Keratinocyte (primary cell): ENCODE results near the gene REV3L. TPM values are rescaled to one million over a fixed set of nuclear protein-coding genes. Genes with fewer than 3 reads are reported as not detected.

Experiments used
- DNase-seq: peaks from one replicate; pipeline ENCODE4 v3.0.0-alpha.2; 2011; ENCODE audit warnings: low read depth, missing footprints, low spot score
- FAIRE-seq: peaks from 2 replicates; lab custom pipeline; 2011; peaks lifted over from hg19 to GRCh38; lab: Jason Lieb, UNC
- H2AFZ ChIP-seq: 2 replicates; pipeline ENCODE4 v1.6.0; 2012; ENCODE audit warnings: low read length, control low read depth, inconsistent platforms; ENCODE audit not compliant: control insufficient read depth
- H3K27ac ChIP-seq: 2 replicates; pipeline ENCODE4 v1.5.1; 2011; ENCODE audit warnings: low read length; ENCODE audit not compliant: control insufficient read depth, insufficient read depth
- H3K27me3 ChIP-seq: 3 replicates; pipeline ENCODE4 v1.6.0; 2011; ENCODE audit warnings: low read length; ENCODE audit not compliant: control insufficient read depth, insufficient read depth; ENCODE audit errors: extremely low read depth
- H3K36me3 ChIP-seq, 2 experiments: 2 replicates in 1 of 2; 3 replicates in 1 of 2; pipeline ENCODE4 v1.5.1; 2011; ENCODE audit warnings: low read length in 2 of 2, mild to moderate bottlenecking in 1 of 2; ENCODE audit not compliant: control insufficient read depth in 2 of 2, insufficient read depth in 2 of 2; ENCODE audit errors: extremely low read depth in 1 of 2
- H3K4me1 ChIP-seq: 3 replicates; pipeline ENCODE4 v1.5.1; 2011; ENCODE audit warnings: low read length; ENCODE audit not compliant: control insufficient read depth, insufficient read depth; ENCODE audit errors: extremely low read depth
- H3K4me2 ChIP-seq: 3 replicates; pipeline ENCODE4 v1.6.0; 2011; ENCODE audit warnings: low read depth, low read length; ENCODE audit not compliant: control insufficient read depth, insufficient read depth; ENCODE audit errors: extremely low read depth
- H3K4me3 ChIP-seq, 3 experiments: fragments of 200-600 bp in 1 of 3; sonication (generic) in 1 of 3; 2 replicates in 2 of 3; 3 replicates in 1 of 3; pipeline ENCODE4 v1.5.1; 2011 to 2016; ENCODE audit warnings: low read length in 3 of 3, mild to moderate bottlenecking in 3 of 3, control low read depth in 2 of 3, inconsistent platforms in 1 of 3, low read depth in 1 of 3, mixed read lengths in 1 of 3, mixed run types in 1 of 3, moderate library complexity in 1 of 3; ENCODE audit not compliant: control insufficient read depth in 2 of 3, insufficient read depth in 2 of 3; ENCODE audit errors: extremely low read depth in 1 of 3
- H3K79me2 ChIP-seq: 2 replicates; pipeline ENCODE4 v1.6.0; 2012; ENCODE audit warnings: low read length; ENCODE audit not compliant: control insufficient read depth, insufficient read depth
- H3K9ac ChIP-seq: 3 replicates; pipeline ENCODE4 v1.6.0; 2011; ENCODE audit warnings: low read length; ENCODE audit not compliant: control insufficient read depth, insufficient read depth; ENCODE audit errors: extremely low read depth
- H3K9me1 ChIP-seq: 3 replicates; pipeline ENCODE4 v1.6.0; 2011; ENCODE audit warnings: low read length; ENCODE audit not compliant: control insufficient read depth, insufficient read depth; ENCODE audit errors: extremely low read depth
- H3K9me3 ChIP-seq: 2 replicates; pipeline ENCODE4 v1.5.1; 2012; ENCODE audit warnings: low read depth, low read length; ENCODE audit not compliant: control insufficient read depth
- H4K20me1 ChIP-seq: 3 replicates; pipeline ENCODE4 v1.6.0; 2011; ENCODE audit warnings: low read length; ENCODE audit not compliant: control insufficient read depth, insufficient read depth; ENCODE audit errors: extremely low read depth
- EZH2 ChIP-seq: IDR thresholded peaks from one replicate; pipeline ENCODE4 v1.6.1; 2012; ENCODE audit warnings: inconsistent platforms, mild to moderate bottlenecking, low read length, moderate library complexity
- dilution Hi-C: fragments of 300-500 bp; cut with MboI; formaldehyde crosslinking; loops from one replicate; pipeline ENCODE4 v1.7.0; 2020; ENCODE audit warnings: low sequenced_read_pairs; ENCODE audit not compliant: extremely low pct_ligation_motif_present
- polyA plus RNA-seq, 5 experiments: library from polyadenylated mRNA; depleted of rRNA in 3 of 5; stranded (reverse) in 3 of 5; stranded (forward) in 1 of 5; unstranded in 1 of 5; fragments of >200 nt; gene quantifications; 1 replicate in 1 of 5; 2 replicates in 3 of 5; 3 replicates in 1 of 5; pipeline versions ENCODE4 v1.2.1 to v1.2.3, GENCODE V29; 2011 to 2012; ENCODE audit warnings: missing spikeins in 2 of 5, low read depth in 1 of 5, low replicate concordance in 1 of 5
- TF ChIP-seq, protein P1 (sequence below), 3 experiments: IDR thresholded peaks in 1 of 3; conservative IDR thresholded peaks in 1 of 3; optimal IDR thresholded peaks in 1 of 3; 2 replicates in 2 of 3; 3 replicates in 1 of 3; pipeline versions ENCODE3 to v1.5.1; 2011; ENCODE audit warnings: low read length in 3 of 3, mild to moderate bottlenecking in 3 of 3, moderate library complexity in 2 of 3, control low read depth in 1 of 3, inconsistent platforms in 1 of 3; ENCODE audit not compliant: insufficient read depth in 2 of 3; ENCODE audit errors: extremely low read depth in 1 of 3

Gene REV3L
- polyA plus RNA-seq, 1 donor (not counting 4 experiments of a cell fraction or from before 2014, with no cell fraction given) = 9.5 TPM

DNA sequence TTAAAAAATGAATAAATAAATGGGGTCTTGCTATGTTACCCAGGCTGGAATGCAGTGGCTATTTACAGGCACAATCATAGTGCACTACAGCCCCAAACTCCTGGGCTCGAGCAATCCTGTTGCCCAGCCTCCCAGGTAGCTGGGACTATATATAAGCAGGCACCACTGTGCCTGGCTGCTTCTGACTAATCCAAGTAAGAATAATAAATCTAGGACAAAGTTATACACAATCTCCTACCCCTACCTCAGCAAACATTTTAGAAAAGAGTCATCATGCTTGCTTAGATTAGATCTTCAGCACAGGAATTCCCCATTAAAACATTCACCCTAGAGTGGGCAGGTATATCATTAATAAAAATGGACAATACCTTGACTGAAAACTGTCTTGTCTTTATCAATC, 124.6 kb downstream of the REV3L start:
- H3K27me3 ChIP-seq = no peaks in the 10 kb centered on the region
- dilution Hi-C loops = no loop called here
- no peaks in the 10 kb centered on the region for H3K4me1 ChIP-seq
- H3K4me2 ChIP-seq = no peak overlapping the region
- no peaks in the 10 kb centered on the region for H3K9me3 ChIP-seq
- H3K9me1 ChIP-seq = no peaks in the 10 kb centered on the region
- H3K9ac ChIP-seq = no peak overlapping the region
- H2AFZ ChIP-seq = no peak overlapping the region
- no peak overlapping the region for H3K4me3 ChIP-seq
- no peak overlapping the region for H3K27ac ChIP-seq
- FAIRE-seq = no peak
- H4K20me1 ChIP-seq = no peaks in the 10 kb centered on the region
- peaks cover 0 to 8% of the 10 kb centered on the region in 2 experiments for H3K36me3 ChIP-seq
- no peaks in the 10 kb centered on the region for H3K79me2 ChIP-seq
- TF ChIP-seq EZH2 = no peak
- TF ChIP-seq, protein P1, sequence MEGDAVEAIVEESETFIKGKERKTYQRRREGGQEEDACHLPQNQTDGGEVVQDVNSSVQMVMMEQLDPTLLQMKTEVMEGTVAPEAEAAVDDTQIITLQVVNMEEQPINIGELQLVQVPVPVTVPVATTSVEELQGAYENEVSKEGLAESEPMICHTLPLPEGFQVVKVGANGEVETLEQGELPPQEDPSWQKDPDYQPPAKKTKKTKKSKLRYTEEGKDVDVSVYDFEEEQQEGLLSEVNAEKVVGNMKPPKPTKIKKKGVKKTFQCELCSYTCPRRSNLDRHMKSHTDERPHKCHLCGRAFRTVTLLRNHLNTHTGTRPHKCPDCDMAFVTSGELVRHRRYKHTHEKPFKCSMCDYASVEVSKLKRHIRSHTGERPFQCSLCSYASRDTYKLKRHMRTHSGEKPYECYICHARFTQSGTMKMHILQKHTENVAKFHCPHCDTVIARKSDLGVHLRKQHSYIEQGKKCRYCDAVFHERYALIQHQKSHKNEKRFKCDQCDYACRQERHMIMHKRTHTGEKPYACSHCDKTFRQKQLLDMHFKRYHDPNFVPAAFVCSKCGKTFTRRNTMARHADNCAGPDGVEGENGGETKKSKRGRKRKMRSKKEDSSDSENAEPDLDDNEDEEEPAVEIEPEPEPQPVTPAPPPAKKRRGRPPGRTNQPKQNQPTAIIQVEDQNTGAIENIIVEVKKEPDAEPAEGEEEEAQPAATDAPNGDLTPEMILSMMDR (optimal IDR thresholded peaks at IDR 0.05 in 1 of 3, IDR thresholded peaks at IDR 0.05 in 1 of 3, conservative IDR thresholded peaks at IDR 0.05 in 1 of 3; ENCODE audit: extremely low read depth in 1 of 3, insufficient read depth in 2 of 3, low read length in 3 of 3) = no peak
- DNase-seq = no peak

DNA sequence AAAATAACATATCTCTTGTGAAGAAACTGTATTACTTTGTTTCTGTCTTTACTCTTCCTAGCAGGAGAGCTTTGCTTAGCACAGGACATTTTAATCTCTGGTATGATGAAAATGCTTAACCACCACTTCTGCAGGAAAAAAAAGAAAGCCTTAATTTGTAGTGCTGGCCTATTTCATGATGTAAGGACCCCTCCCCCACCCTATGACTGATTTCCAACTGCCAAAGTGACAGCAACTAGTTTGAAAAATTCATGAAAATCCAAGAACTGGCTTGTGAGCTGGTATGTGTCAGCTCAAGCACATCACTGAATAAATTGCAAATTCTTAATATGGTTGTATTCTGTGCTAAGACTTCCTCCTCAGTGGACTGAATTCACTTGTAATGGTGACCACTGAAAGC, 125.3 kb downstream of the REV3L start:
- no peak overlapping the region for H3K27ac ChIP-seq
- H3K4me3 ChIP-seq = no peak overlapping the region
- no peaks in the 10 kb centered on the region for H3K9me3 ChIP-seq
- DNase-seq (no peak), FAIRE-seq (no peak)
- no peak overlapping the region for H3K9ac ChIP-seq
- no peaks in the 10 kb centered on the region for H3K79me2 ChIP-seq
- TF ChIP-seq EZH2 = no peak
- TF ChIP-seq, protein P1 (optimal IDR thresholded peaks at IDR 0.05 in 1 of 3, IDR thresholded peaks at IDR 0.05 in 1 of 3, conservative IDR thresholded peaks at IDR 0.05 in 1 of 3; ENCODE audit: extremely low read depth in 1 of 3, insufficient read depth in 2 of 3, low read length in 3 of 3) = no peak
- H4K20me1 ChIP-seq = no peaks in the 10 kb centered on the region
- H3K27me3 ChIP-seq = no peaks in the 10 kb centered on the region
- no peaks in the 10 kb centered on the region for H3K4me1 ChIP-seq
- no peak overlapping the region for H3K4me2 ChIP-seq
- H3K9me1 ChIP-seq = no peaks in the 10 kb centered on the region
- H2AFZ ChIP-seq = no peak overlapping the region
- peaks cover 0 to 11% of the 10 kb centered on the region in 2 experiments for H3K36me3 ChIP-seq
- dilution Hi-C loops = no loop called here
